GM23338 (cell line): Measurements from ENCODE around the gene BCL2A1. TPM values are rescaled to one million over a fixed set of nuclear protein-coding genes. Genes with fewer than 3 reads are reported as not detected.

ENCODE experiments used
- ATAC-seq: fragments of 200-7000 bp; cut with Tn5 transposase; 3 replicates; pipeline ENCODE4 v1.9.1; 2020
- DNase-seq: peaks from one replicate; pipeline ENCODE4 v3.0.0-alpha.2; 2015; ENCODE audit warnings: low spot score
- H2AFZ ChIP-seq: fragments of 200-600 bp; sonication (generic); 2 replicates; pipeline ENCODE4 v1.8.0; 2016; ENCODE audit warnings: antibody characterized with exemption, mild to moderate bottlenecking, moderate library complexity
- H3F3A ChIP-seq: fragments of 200-600 bp; sonication (generic); replicated peaks from 2 replicates; pipeline ENCODE4 v1.8.0; 2017; ENCODE audit warnings: antibody characterized with exemption, mixed run types, low read depth
- H3K27ac ChIP-seq: fragments of 200-600 bp; sonication (generic); 2 replicates; pipeline ENCODE4 v1.6.1; 2016; ENCODE audit warnings: low read depth
- H3K27me3 ChIP-seq: fragments of 200-600 bp; sonication (generic); 2 replicates; pipeline ENCODE4 v1.8.0; 2016; ENCODE audit warnings: mild to moderate bottlenecking, mixed run types, moderate library complexity; ENCODE audit not compliant: insufficient read depth
- H3K36me3 ChIP-seq: fragments of 200-600 bp; sonication (generic); 2 replicates; pipeline ENCODE4 v1.8.0; 2016; ENCODE audit warnings: mild to moderate bottlenecking; ENCODE audit not compliant: insufficient read depth
- H3K4me1 ChIP-seq: fragments of 200-600 bp; sonication (generic); 2 replicates; pipeline ENCODE4 v1.8.0; 2016; ENCODE audit warnings: mild to moderate bottlenecking, moderate library complexity; ENCODE audit not compliant: insufficient read depth
- H3K4me2 ChIP-seq: fragments of 200-600 bp; sonication (generic); 2 replicates; pipeline ENCODE4 v1.7.1; 2017; ENCODE audit warnings: mixed run types
- H3K4me3 ChIP-seq: fragments of 200-600 bp; sonication (generic); 2 replicates; pipeline ENCODE4 v1.6.1; 2016; ENCODE audit warnings: mixed run types
- H3K79me2 ChIP-seq: fragments of 200-600 bp; sonication (generic); replicated peaks from 2 replicates; pipeline ENCODE4 v1.8.0; 2017; ENCODE audit warnings: mild to moderate bottlenecking; ENCODE audit not compliant: insufficient read depth
- H3K9me2 ChIP-seq: fragments of 200-600 bp; sonication (generic); 2 replicates; pipeline ENCODE4 v1.8.0; 2017; ENCODE audit not compliant: insufficient read depth
- H4K20me1 ChIP-seq: fragments of 200-600 bp; sonication (generic); replicated peaks from 2 replicates; pipeline ENCODE4 v1.8.0; 2017; ENCODE audit warnings: mild to moderate bottlenecking; ENCODE audit not compliant: insufficient read depth
- H3K27ac Mint-ChIP-seq: 2 replicates; pipeline ENCODE4 v1.8.0; 2020; ENCODE audit warnings: inconsistent platforms, mild to moderate bottlenecking, moderate library complexity, mixed read lengths
- H3K27me3 Mint-ChIP-seq: 3 replicates; pipeline ENCODE4 v1.8.0; 2022; ENCODE audit warnings: low read depth, mild to moderate bottlenecking, moderate library complexity, mixed read lengths, inconsistent platforms; ENCODE audit not compliant: insufficient read depth, poor library complexity
- H3K36me3 Mint-ChIP-seq: 3 replicates; pipeline ENCODE4 v1.8.0; 2021; ENCODE audit warnings: low read depth, mild to moderate bottlenecking, inconsistent platforms, moderate library complexity, mixed read lengths
- H3K4me1 Mint-ChIP-seq: 3 replicates; pipeline ENCODE4 v1.8.0; 2020; ENCODE audit warnings: mild to moderate bottlenecking, inconsistent platforms, mixed read lengths
- H3K4me3 Mint-ChIP-seq: 3 replicates; pipeline ENCODE4 v1.8.0; 2021; ENCODE audit warnings: moderate library complexity, mild to moderate bottlenecking, inconsistent platforms, mixed read lengths
- H3K9me3 Mint-ChIP-seq: 3 replicates; pipeline ENCODE4 v1.8.0; 2020; ENCODE audit warnings: moderate library complexity, mild to moderate bottlenecking, inconsistent platforms, mixed read lengths
- CREB1 ChIP-seq: fragments of 250-450 bp; sonication (Bioruptor Pico); IDR thresholded peaks from 2 replicates; pipeline ENCODE4 v1.5.0; 2020; ENCODE audit warnings: low read depth, mild to moderate bottlenecking, moderate library complexity
- EZH2 ChIP-seq: fragments of 200-600 bp; sonication (generic); IDR thresholded peaks from one replicate; pipeline ENCODE4 v1.8.0; 2017; ENCODE audit warnings: antibody characterized with exemption, mild to moderate bottlenecking, low read depth; ENCODE audit not compliant: unreplicated experiment
- ZNF114 ChIP-seq: fragments of 250-450 bp; sonication (Bioruptor Pico); IDR thresholded peaks from 2 replicates; pipeline ENCODE4 v1.5.0; 2020; ENCODE audit warnings: mild to moderate bottlenecking, moderate library complexity
- ZNF462 ChIP-seq: fragments of 250-450 bp; sonication (Bioruptor Pico); IDR thresholded peaks from 2 replicates; pipeline ENCODE4 v1.5.0; 2020; ENCODE audit warnings: mild to moderate bottlenecking, moderate library complexity
- polyA plus RNA-seq: library from polyadenylated mRNA; unstranded; fragments of >200 nt; fragmentation: Nextera tagmentation; extraction: Ambion mirVana; gene quantifications from 2 replicates; pipeline ENCODE4 v1.2.1, GENCODE V29; 2016
- total RNA-seq: library from RNA; depleted of rRNA; stranded (reverse); fragments of >200 nt; shearing (Covaris generic); gene quantifications from 2 replicates; pipeline ENCODE4 v1.2.3, GENCODE V29; 2014
- TF ChIP-seq, protein P1 (sequence below), 2 experiments: fragments of 200-600 bp in 1 of 2; sonication (generic) in 1 of 2; conservative IDR thresholded peaks; 2 replicates each; pipeline versions ENCODE4 v1.5.1 to v1.6.1; 2016 to 2017; ENCODE audit warnings: antibody characterized with exemption in 2 of 2, low read depth in 2 of 2, mild to moderate bottlenecking in 2 of 2, moderate library complexity in 1 of 2

Gene BCL2A1
- total and polyA plus RNA-seq, 2 experiments from 2014 or later: not detected

GRCh38 chr15:79977431-79978054 lies 6.5 kb upstream of the BCL2A1 start:
- Histone ChIP-seq H3F3A (no peaks in the 10 kb centered on the region), H3K27ac (no peak overlapping the region), H4K20me1 (no peaks in the 10 kb centered on the region), H3K4me3 (no peak overlapping the region), H3K79me2 (no peaks in the 10 kb centered on the region), H3K9me2 (no peaks in the 10 kb centered on the region), H3K4me2 (no peak overlapping the region), H3K36me3 (no peaks in the 10 kb centered on the region), H3K27me3 (no peaks in the 10 kb centered on the region), H2AFZ (no peak overlapping the region), H3K4me1 (no peaks in the 10 kb centered on the region)
- ATAC-seq (no peak), DNase-seq (no peak)
- Mint-ChIP-seq H3K36me3 (no peaks in the 10 kb centered on the region), H3K9me3 (no peaks in the 10 kb centered on the region), H3K4me1 (no peaks in the 10 kb centered on the region), H3K27me3 (peaks cover 2% of the 10 kb centered on the region), H3K4me3 (no peak overlapping the region), H3K27ac (no peak overlapping the region)
- TF ChIP-seq, protein P1, sequence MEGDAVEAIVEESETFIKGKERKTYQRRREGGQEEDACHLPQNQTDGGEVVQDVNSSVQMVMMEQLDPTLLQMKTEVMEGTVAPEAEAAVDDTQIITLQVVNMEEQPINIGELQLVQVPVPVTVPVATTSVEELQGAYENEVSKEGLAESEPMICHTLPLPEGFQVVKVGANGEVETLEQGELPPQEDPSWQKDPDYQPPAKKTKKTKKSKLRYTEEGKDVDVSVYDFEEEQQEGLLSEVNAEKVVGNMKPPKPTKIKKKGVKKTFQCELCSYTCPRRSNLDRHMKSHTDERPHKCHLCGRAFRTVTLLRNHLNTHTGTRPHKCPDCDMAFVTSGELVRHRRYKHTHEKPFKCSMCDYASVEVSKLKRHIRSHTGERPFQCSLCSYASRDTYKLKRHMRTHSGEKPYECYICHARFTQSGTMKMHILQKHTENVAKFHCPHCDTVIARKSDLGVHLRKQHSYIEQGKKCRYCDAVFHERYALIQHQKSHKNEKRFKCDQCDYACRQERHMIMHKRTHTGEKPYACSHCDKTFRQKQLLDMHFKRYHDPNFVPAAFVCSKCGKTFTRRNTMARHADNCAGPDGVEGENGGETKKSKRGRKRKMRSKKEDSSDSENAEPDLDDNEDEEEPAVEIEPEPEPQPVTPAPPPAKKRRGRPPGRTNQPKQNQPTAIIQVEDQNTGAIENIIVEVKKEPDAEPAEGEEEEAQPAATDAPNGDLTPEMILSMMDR (conservative IDR thresholded peaks at IDR 0.05; ENCODE audit: low read depth in 2 of 2): no peak

DNA sequence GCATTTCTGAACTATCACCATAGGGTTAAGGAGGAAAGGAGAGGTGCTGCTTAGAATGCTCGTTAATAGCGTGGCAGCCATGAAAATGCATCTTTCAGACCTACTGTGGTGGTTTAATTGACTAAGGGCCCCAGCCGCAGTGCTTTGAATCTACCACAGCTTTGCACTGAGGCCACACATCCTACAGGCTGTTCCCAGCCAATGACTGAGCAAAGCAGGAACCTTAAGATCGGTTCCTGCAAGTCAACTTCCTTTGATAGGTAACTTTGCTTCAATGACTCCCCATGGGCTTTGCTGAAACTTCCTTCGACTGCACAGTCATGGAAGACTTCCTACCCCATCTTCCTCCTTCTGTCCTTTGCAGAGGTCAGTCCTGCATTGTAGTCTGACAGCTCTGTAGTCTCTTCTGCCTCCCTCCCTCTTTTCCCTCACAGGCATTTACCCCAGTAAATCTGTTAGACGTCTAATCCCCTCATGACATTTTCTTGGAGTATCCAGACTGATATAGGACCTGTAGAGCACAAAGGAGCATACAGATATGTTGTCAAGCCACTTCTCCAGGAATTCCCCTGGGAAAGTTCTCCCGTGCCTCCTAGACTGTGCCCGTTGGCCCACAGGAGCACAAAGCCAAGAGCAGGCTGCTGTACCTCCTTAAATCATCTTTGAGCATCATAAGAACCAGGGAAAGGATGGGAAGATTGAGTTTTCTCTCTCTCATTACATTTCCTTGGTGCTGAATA lies 2.6 kb upstream of the BCL2A1 start:
- Histone ChIP-seq H4K20me1 (no peaks in the 10 kb centered on the region), H3K4me3 (no peak overlapping the region), H3K4me2 (no peak overlapping the region), H3K4me1 (no peaks in the 10 kb centered on the region), H2AFZ (peak overlapping the region; percentile 72; the same call in 1 of the 2 replicates), H3K9me2 (no peaks in the 10 kb centered on the region), H3K27ac (no peak overlapping the region), H3K27me3 (no peaks in the 10 kb centered on the region), H3K79me2 (no peaks in the 10 kb centered on the region), H3F3A (no peaks in the 10 kb centered on the region), H3K36me3 (no peaks in the 10 kb centered on the region)
- no peaks in the 10 kb centered on the region for H3K9me3 Mint-ChIP-seq
- no peak overlapping the region for H3K4me3 Mint-ChIP-seq
- H3K4me1 Mint-ChIP-seq: no peaks in the 10 kb centered on the region
- no peaks in the 10 kb centered on the region for H3K36me3 Mint-ChIP-seq
- DNase-seq (no peak), ATAC-seq (no peak)
- peaks cover 2% of the 10 kb centered on the region for H3K27me3 Mint-ChIP-seq
- no peak overlapping the region for H3K27ac Mint-ChIP-seq
- TF ChIP-seq ZNF114 (CRISPR knock-in tag) (no peak), EZH2 (no peak), CREB1 (CRISPR knock-in tag) (no peak), ZNF462 (CRISPR knock-in tag) (no peak)
- TF ChIP-seq, protein P1 (conservative IDR thresholded peaks at IDR 0.05; ENCODE audit: low read depth in 2 of 2): no peak
